ENCODE measurements around the gene AR.
"Not testable (repeated sequence)": the region's sequence is repeated elsewhere in the genome, so short reads cannot be mapped to it uniquely, and the experiment has no call there.

AR gene

DNA sequence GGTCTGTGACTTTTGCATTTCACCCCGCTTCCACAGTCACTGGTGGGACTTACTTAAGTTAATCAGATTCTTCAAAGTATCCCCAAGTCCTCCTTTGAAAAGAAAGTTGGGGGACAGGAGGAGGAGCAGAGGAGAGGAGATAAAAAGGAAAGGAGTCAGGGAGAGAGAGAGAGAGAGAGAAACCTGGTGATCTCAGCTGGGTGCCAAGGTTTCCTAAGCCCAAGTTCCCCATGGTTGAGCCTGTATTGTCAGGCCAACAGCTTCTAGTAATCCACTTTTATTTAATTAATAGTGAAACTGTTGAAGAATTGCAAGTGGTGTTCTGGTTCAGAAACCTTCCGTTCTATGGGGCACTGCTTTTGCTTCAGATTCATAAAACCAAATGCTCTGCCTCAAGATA is 91.6 kb downstream of the AR start:
- DNase-seq = no peak

DNA sequence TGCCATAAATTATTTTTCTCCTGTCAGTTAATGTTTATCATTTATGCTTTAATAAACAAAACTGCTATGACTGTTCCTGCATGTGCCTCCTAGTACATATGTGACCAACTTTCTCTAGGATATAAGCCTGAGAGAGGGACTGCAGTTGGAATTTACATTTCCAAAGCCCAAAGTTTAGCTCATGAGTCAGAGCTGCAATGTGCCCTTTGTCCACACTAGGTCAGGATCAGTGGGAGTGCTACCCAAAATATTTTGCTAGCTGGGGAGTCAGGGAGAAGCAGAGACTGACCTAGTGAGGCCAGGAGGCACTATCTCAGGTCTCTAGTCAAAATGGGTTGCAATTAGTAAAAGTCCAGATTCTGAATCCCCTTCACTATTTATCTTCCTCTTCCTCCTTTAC is 92.7 kb downstream of the AR start:
- DNase-seq = no peak

DNA sequence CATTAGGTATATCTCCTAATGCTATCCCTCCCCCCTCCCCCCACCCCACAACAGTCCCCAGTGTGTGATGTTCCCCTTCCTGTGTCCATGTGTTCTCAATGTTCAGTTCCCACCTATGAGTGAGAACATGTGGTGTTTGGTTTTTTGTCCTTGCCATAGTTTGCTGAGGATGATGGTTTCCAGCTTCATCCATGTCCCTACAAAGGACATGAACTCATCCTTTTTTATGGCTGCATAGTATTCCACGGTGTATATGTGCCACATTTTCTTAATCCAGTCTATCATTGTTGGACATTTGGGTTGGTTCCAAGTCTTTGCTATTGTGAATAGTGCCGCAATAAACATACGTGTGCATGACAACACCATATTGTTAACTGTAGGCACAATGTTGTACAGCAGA is 93.5 kb downstream of the AR start:
- DNase-seq = not testable (repeated sequence)

DNA sequence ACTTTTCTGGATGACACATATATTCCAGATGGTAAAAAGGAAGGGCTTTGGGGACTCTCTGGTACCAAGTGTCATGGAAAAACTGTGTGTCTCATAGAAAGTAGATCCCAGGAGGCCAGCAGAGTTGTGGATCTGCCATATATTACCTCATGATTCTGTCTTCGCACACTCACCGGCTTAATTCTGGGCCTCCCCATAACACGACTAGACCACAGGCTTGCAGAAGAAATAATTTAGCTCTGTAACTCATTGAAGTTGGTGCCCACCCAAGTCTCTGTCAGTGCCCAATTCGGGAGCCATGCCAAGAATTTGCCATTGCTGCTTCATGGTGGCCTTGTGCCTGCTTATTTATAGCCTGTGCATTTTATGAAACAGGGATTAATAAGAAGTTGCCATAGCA is 104.5 kb downstream of the AR start:
- DNase-seq = no peak

DNA sequence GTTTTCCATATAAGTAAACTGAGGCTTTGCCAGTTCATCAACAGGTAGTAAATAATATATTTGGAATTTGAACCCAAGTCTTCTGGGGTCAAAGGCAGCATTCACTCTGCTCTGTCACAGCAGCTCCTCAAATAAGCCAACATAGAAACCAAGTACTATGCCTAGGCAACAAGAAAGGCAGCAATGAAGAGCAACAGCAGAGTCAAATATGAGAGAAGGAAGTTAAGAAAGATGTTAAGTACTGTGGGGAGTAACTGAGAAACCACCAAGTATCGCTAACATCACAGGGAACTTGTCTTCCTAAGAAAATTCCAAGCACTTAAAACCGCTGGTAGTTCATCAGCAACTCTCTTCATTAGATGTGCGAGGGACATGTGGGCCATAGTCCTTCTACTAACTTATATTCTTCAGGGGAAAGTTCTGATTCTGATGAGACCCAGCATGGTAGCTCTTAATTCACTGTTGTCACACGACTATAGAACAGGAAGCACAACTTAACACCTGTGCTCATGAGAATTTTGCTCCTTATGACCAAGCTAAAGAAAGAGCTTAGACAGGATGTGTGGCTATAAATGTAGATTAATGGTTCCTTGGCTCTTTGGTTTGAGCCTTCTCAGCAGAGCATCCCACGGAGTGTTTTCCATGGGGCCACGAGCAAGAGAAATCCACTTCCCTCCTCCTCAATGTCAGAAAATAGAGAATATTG is 107.8 kb downstream of the AR start:
- DNase-seq = no peak

DNA sequence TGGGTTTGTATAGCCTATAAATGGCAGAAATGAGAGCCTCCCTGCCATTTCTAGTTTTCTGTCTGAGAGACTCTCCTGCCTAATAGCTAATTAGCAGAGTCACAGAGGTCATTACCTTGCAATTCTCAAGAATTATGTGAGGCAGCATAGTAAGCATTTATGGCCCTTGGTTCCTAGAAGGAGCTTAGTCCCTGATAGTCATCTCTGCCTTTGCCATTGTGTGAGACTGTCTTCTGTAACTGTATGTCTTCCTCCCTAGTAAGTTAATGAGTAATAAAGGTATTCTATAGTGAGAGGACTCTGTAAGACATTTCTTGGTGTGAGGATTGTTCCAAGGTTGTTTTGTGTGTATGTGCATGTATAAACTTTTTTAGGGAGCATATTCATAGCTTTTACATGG is 108.7 kb downstream of the AR start:
- DNase-seq = no peak

DNA sequence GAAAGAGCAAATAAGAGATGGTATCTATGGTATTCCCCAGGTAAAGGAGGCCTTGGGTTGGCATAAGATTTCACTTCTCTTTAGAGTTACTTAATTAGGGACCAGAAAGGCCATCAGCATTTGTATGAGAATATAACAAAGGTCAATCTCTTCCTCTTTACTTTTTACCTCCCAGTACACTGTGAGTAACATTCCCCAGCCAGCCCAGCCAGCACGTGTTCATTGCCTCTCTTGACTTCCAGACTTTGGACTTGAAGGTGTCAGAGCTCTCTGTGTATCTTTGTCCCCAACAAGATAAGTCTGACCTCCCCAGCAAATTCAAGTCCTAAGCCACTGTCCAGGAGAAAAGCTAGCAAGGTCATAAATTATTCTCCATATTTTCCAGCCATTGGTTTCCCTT is 110.5 kb downstream of the AR start:
- DNase-seq = no peak

DNA sequence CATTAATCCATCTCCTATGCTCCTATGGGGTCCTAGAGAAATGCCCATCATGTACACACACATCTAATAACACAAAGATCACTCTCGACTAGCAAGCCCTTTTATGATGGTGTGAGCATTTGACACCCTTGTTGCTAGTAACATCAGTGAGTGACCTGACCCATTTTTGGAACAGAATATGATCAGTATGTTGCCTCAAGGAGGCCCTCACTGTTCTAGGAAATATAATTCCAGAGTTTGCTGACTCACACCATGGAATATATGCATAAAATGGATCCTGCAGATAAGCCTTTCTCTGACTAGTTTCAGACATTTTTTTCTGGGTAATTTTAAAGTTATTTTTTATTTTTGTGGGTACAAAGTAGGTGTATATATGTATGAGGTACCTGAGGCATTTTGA is 121.8 kb downstream of the AR start:
- no peak for DNase-seq

DNA sequence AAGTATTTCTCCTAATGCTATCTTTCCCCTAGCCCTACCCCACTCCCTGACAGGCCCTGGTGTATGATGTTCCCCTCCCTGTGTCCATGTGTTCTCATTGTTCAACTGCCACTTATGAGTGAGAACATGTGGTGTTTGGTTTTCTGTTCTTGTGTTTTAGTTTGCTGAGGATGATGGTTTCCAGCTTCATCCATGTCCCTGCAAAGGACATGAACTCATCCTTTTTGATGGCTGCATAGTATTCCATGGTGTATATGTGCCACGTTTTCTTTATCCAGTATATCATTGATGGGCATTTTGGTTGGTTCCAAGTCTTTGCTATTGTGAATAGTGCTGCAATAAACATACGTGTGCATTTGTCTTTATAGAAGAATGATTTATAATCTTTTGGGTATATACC is 126.9 kb downstream of the AR start:
- not testable (repeated sequence) for DNase-seq

DNA sequence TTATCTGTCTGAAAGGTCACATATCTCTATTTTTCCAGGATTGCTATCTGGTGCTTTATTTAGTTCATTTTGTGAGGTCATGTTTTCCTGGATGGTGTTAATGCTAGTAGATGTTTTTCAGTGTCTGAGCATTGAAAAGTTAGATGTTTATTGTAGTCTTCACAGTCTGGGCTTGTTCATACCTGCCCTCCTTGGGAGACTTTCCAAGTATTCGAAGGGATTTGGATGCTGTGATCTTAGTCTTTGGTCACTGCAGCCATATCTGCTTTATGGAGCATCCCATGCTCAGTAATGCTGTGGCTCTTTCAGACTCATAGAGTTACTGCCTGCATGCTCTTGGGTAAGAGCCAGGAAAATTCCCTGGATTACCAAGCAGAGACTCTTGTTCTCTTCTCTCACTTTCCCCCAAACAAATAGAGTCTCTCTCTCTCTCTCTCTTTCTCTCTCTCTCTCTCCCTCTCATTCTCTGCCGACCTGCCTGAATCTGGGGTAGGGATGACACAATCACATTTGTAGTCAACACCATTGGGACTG is 130.0 kb downstream of the AR start:
- DNase-seq = no peak

DNA sequence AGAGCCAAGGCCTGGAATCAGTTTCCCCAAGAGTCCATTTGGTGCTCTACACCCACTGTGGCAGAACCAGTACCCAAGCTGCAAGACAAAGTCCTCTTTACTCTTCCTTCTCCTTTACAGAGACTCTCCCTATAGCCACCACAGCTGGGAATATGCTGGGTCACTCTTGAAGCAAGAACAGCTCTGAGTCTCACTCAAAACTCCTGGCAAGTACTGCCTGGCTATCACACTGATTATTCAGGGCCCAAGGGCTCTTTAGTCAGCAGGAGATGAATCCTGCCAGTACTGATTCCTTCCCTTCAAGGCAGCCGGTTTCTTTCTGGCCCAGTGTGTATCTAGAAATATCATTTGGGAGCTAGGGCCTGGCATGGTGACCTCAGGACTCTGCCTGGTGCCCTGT is 130.9 kb downstream of the AR start:
- DNase-seq = no peak

DNA sequence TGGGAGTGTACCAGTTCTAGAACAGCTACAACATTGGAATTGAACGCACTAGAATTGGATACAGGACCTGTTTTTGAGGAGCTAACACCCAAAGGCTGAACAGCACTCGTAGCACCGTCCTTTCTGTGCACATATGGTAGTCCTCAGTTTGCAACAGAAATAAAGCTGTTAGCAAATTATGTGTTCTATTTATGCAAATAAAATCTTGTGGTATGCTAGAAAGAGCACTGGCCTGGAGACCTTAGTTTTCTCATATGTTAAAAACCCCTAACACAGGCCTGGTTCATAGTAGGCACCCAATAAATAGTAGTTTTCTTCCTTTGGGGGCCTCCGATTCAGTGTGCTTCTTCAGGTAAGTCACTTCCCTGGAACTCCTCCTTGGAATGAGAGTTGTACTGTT is 140.3 kb downstream of the AR start:
- no peak for DNase-seq

DNA sequence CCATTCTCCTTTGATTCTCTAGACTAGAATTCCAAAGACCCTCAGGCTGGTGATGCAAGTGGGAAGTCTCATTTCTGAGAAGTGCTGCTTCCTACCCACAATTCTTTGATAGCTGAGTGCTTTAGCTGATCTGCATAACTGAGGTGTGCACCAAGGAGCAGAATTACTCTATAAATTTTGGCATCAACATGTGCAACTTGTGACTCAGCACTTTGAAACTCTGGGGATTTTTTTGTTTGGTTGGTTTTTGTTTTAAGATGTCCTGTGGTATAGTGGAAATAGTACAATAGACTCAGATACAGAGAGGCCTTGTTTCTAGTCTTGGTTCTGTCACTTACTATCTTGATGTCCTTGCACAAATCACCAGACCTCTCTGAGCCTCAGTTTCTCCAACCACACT is 148.4 kb downstream of the AR start:
- no peak for DNase-seq

DNA sequence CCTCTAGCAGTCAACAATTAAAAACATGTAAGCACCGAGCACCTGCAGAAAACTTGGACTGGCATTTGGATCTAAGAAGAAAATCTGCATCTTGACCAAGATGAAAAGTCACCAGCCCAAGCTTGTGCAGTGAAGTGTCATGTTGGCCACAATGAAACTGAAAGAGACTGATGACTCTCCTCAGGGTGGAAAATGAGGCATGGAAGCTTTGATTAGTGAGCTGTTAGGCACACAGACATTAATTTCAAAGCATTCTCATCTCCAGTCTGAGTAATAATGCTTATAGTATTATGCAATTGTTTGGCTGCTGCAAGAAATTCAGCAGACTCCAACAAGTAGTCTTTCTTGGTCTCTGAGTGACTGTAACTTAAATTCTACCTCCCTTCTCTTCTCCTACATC is 150.1 kb downstream of the AR start:
- no peak for DNase-seq

DNA sequence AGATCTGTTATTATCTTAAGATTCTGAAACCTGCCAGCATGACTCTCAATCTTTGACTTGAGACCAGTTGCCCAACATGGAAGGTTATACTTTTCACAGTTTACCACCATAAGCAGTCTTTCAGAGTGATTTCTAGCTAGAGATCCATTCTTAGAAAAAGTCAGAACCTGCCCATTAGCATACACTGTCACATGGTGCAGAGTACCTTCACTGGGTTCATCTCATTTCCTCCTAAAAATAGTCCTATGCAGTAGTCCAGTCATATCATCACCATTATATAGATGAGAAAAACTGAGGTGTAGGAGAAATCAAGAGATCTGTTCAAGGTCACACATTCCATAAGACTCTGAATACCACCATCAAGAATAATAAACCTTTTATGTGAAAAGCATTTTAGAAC is 153.6 kb downstream of the AR start:
- DNase-seq = no peak

DNA sequence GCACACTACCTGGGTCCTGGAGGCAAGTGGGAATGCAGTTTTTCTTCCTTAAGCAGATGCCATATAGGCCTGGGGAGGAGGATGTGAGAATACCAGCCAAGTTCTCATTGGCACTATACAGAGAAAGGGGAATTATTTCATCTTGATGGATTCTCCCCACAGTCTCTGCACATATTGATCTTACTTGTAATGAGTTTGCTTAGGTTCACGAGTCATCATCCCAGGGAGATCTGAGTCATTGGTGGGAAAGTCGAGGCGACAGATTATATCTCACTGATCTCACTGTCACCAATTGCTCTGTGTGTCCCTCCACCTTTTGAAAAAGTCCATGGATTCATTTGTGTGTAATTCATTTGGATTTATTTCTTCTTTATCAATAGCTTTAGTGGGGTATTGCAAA is 156.8 kb downstream of the AR start:
- DNase-seq = no peak

DNA sequence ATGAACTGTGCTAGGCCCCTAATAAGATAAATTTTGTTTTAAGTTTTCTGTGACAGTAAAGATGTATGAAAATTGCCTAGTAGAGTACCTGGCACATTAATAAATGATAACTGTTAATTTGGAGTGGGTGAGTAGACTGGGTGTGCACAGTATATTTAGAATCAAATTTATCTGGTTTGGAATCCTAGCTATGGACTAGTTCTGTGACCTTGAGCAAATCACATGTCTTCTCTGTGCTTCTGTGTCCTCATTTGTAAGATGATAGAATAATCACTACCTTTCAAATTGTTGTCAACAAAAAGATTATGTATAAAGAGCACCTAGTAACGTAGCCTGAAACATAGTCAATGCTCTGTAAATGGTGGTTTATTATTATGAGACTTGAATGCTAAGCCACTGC is 170.2 kb downstream of the AR start:
- DNase-seq = no peak

DNA sequence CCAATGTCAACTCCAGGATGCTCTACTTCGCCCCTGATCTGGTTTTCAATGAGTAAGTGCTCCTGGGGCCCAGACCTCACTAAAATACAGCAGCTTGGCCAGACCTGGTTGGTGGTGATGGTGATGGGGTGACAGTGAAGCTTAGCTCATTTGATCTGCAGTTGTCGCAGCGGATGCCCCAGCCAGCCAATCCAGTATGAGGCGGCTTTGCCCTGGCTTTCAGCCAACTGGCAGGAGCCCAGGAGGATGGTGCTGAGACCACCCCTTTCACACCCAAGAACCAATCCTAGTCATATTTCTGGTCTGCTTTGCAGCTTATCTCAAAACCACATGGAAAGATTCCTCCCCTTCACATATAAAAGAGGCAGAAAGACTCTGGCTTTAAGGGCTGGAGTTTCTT is 173.8 kb downstream of the AR start:
- no peak for DNase-seq

DNA sequence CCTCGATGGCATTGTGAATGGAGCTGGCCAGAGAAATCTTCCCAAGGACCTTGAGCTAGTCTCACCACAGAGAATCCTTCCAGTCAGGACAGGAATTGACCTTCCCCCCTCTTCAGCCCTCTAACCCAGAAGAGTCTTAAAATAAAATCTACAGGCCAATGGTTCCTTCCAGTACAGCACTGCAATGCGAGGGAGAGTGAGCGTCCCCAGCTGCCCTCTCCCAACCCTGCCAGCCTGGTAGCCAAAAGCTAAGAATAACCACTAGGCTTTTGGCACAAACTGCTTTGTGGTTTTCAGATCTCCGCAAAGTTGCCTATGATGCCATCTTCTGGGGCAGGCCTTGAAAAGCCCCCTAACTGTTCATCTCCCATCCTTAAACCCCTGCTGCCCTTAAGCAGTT is 175.1 kb downstream of the AR start:
- DNase-seq = no peak

DNA sequence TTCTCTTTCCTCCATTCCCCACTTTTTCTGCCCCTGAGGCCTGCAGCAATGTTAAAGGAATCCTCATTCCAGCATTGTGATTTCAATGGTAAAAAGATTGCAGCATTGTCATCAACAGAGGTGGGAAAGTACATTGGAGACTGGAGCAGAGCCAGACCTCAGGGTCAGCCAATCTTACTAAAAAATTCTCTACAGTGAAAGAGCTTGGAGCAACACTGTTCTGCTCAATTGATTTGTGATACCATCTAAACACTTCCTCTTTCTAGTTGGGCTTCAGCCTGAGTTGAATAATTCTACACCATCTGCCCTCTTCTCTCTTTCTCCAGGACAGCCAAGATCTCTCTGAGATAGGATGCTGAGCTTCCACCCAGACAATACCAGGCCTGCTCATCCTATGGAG is 176.5 kb downstream of the AR start:
- no peak for DNase-seq

DNA sequence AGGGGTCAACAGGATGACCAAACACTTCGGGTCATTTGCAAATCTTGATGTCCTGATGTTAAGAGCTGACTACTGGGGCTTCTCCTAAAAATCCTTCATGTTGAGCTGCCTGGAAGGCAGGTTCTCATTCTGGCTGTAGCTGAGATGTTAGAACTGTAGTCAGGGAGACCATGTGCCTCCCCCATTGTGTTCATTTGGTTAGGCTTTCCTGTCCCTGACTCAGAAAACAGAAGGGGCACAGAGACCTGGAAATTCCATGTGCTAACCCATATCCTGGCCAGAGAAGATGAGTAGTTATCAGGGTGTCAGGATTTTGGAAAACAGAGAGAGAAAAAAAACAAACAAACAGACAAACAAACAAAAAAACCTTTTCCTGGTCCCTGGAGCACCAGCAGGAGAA is 177.5 kb downstream of the AR start:
- no peak for DNase-seq

DNA sequence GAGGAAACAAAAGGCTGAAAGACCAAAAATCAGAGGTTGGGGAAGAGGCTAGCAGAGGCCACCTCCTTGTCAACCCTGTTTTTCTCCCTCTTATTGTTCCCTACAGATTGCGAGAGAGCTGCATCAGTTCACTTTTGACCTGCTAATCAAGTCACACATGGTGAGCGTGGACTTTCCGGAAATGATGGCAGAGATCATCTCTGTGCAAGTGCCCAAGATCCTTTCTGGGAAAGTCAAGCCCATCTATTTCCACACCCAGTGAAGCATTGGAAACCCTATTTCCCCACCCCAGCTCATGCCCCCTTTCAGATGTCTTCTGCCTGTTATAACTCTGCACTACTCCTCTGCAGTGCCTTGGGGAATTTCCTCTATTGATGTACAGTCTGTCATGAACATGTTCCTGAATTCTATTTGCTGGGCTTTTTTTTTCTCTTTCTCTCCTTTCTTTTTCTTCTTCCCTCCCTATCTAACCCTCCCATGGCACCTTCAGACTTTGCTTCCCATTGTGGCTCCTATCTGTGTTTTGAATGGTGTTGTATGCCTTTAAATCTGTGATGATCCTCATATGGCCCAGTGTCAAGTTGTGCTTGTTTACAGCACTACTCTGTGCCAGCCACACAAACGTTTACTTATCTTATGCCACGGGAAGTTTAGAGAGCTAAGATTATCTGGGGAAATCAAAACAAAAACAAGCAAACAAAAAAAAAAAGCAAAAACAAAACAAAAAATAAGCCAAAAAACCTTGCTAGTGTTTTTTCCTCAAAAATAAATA is 179.9 kb downstream of the AR start:
- DNase-seq = no peak

DNA sequence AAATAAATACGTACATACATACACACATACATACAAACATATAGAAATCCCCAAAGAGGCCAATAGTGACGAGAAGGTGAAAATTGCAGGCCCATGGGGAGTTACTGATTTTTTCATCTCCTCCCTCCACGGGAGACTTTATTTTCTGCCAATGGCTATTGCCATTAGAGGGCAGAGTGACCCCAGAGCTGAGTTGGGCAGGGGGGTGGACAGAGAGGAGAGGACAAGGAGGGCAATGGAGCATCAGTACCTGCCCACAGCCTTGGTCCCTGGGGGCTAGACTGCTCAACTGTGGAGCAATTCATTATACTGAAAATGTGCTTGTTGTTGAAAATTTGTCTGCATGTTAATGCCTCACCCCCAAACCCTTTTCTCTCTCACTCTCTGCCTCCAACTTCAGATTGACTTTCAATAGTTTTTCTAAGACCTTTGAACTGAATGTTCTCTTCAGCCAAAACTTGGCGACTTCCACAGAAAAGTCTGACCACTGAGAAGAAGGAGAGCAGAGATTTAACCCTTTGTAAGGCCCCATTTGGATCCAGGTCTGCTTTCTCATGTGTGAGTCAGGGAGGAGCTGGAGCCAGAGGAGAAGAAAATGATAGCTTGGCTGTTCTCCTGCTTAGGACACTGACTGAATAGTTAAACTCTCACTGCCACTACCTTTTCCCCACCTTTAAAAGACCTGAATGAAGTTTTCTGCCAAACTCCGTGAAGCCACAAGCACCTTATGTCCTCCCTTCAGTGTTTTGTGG is 180.7 kb downstream of the AR start:
- DNase-seq = no peak

DNA sequence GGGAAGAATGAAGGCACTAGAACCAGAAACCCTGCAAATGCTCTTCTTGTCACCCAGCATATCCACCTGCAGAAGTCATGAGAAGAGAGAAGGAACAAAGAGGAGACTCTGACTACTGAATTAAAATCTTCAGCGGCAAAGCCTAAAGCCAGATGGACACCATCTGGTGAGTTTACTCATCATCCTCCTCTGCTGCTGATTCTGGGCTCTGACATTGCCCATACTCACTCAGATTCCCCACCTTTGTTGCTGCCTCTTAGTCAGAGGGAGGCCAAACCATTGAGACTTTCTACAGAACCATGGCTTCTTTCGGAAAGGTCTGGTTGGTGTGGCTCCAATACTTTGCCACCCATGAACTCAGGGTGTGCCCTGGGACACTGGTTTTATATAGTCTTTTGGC is 181.7 kb downstream of the AR start:
- no peak for DNase-seq
